HG03432 (cell line): ENCODE results near the gene DBN1.

Experiments
- ATAC-seq: cut with Tn5 transposase; IDR thresholded peaks from one replicate; pipeline ENCODE4 v1.9.1; 2021; ENCODE audit warnings: mild to moderate bottlenecking, moderate library complexity; ENCODE audit not compliant: unreplicated experiment

Gene DBN1

GRCh38 chr5:177457852-177458681 is 15.4 kb downstream of the DBN1 start:
- no peak for ATAC-seq

- peak; percentile 39 for ATAC-seq
Observed at GRCh38 chr5:177456976-177457851, 16.2 kb downstream of the DBN1 start.

GRCh38 chr5:177456591-177456964 is 16.9 kb downstream of the DBN1 start:
- ATAC-seq, result no peak

- ATAC-seq, result peak; percentile 26
Observed at GRCh38 chr5:177455661-177456590, 17.5 kb downstream of the DBN1 start.

- ATAC-seq, result peak; percentile 51
Observed at GRCh38 chr5:177455036-177455660, 18.3 kb downstream of the DBN1 start.

GRCh38 chr5:177454397-177455035 is 18.9 kb downstream of the DBN1 start:
- peak; percentile 52 for ATAC-seq

- peak; percentile 1 for ATAC-seq
Observed at GRCh38 chr5:177453852-177454396, 19.5 kb downstream of the DBN1 start.

GRCh38 chr5:177452688-177453638 is 20.5 kb downstream of the DBN1 start:
- no peak for ATAC-seq

- no peak for ATAC-seq
Observed at GRCh38 chr5:177450667-177451424, 22.6 kb downstream of the DBN1 start.

GRCh38 chr5:177449140-177450061 is 24.0 kb downstream of the DBN1 start:
- ATAC-seq, result no peak

- ATAC-seq, result no peak
Observed at GRCh38 chr5:177448244-177448950, 25.0 kb downstream of the DBN1 start.

- ATAC-seq, result no peak
Observed at GRCh38 chr5:177447611-177448243, 25.7 kb downstream of the DBN1 start.

- peak; percentile 47 for ATAC-seq
Observed at GRCh38 chr5:177447066-177447610, 26.3 kb downstream of the DBN1 start.

GRCh38 chr5:177446200-177447065 is 27.0 kb downstream of the DBN1 start, which contains the start of gene PRR7:
TSS of gene PRR7 (plus strand) at chr5:177446814. CDS start at chr5:177455068, 8,254 bp downstream.
- ATAC-seq, result peak; percentile 55
